AG20443 (cell line): ENCODE measurements around the gene LYSMD3.

Experiments used
- DNase-seq: peaks from one replicate; pipeline ENCODE4 v3.0.0; 2012; ENCODE audit warnings: low spot score, mixed read lengths

The LYSMD3 gene

GRCh38 chr5:90479611-90480385 is 49.6 kb downstream of the LYSMD3 start:
- peak; percentile 9 for DNase-seq

DNA sequence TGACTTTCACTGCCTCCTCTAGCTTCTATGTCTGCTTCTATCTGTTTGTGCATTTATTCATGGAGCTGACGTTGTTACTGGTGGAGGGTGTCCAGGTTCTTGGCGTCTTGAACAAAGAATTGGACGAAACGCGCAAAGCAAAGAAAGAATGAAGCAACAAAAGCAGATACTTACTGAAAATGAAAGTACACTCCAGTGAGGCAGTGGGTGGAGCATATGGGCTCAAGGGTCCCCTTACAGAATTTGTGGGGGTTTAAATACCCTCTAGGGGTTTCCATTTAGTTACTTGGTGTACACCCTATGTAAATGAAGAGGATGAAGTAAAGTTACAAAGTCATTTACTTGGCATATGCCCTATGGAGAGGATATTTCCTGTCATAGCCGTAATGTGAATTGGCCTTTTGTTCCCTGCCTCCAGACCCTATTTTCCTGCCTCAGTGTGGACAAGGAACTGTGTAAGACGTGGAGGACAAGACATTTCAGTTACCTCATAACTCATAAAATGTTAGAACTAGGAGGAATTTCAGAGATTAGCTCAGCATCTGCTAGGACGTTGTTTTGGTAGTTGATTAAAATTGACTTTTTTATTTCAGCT is 51.7 kb downstream of the LYSMD3 start:
- DNase-seq = no peak

- no peak for DNase-seq
These were observed 52.3 kb downstream of the LYSMD3 start for GRCh38 chr5:90477073-90477472.

GRCh38 chr5:90476391-90476790 is 53.0 kb downstream of the LYSMD3 start:
- DNase-seq = no peak

DNA sequence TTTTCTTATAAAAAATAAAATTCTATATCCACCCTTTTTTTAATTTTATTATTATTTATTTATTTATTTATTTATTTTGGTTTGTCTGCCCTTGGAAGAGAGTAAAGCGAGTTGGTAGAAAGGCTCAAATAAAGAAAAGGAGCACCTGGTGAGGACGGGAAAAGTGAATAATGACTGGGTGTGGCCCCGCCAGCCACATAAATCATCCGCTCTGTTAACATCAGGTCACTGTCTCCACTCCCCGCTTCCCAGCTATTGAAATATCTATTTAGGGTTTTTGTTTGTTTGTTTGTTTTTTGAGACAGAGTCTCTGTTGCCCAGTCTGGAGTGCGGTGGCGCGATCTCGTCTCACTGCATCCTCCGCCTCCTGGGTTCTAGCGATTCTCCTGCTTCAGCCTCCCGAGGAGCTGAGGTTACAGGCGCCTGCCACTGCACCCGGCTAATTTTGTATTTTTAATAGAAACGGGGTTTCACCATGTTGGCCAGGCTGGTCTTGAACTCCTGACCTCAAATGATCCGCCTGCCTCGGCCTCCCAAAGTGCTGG is 53.9 kb downstream of the LYSMD3 start:
- DNase-seq = no peak

DNA sequence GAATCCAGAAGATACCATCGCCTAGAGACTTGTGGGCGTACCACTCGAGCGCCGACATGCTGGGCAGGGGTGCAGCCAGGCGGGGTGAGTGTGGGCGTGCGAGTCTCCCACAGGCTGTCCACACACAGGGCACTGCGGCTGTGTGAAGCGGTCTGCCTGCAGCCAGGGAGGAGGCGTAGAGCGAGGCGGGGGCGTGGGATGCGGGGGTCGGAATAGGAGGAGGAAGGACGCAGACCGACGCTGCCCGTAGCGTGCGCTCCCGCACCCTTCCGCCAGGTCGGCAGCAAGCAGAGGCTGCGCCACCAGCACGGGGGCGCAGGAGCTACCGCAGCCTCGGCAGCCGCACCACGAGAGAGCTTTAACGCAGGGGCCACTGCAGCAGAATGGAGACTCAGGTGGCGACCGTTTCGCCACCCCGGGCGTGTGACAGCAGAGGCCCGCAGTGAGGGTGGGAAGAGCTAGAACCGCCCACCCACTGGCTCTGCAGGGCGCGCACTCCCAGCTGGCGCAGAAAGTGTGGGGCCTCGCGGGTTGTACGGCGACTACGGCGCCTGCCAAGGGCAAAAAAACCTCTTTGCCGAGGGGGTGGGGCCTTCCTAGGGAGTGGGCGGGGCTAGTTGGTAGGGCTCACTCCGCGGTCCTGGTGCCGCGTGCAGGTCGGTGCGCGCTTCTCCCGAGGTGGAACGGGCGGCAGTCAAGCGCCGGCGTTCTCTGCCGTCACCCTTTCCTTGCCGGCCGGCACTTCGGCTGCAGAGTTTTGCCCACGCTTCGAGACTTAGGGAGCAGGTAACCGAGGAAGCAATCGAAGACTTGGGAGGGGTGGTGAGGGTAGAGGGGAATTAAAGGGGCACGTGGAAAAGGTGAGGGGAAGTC is 54.9 kb downstream of the LYSMD3 start, which contains the start of the genes MBLAC2 and POLR3G:
TSS of gene MBLAC2 (minus strand) at position 537 of the 873 bp plus-strand sequence. CDS start at position 58, 479 bp downstream.
TSS of gene POLR3G (plus strand) at position 630 of the 873 bp plus-strand sequence. CDS start 10,704 bp downstream, outside the sequence.
- DNase-seq = peak; percentile 97

GRCh38 chr5:90473396-90474234 is 55.8 kb downstream of the LYSMD3 start:
- peak; percentile 50 for DNase-seq

DNA sequence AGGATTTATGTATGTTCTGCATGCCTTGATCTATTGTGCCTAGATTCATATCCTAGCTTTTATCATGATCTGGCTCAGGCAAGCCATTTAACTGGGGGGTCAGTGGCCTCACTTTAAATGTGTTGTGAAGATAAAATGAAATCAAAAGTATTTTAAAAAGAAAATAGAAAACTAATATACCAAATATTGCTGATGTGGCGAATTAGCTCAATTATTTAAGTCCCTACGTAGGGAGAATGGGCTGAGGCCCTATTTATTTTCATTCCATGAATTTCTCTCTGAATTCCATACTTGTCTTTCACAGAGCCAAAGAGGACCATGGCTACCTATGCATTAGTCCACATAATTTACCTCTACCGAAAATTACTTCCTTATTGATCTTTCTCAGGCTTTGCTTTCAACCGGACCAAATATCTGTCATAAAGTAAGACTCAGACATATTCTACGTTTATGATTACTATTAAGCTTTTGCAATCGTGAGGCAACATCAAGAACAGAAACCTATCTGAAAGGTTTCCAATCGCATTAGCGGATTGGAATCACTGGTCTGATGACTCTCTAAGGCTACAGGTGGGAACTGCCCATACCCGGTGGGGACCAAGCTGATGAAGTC is 56.5 kb downstream of the LYSMD3 start:
- DNase-seq = no peak
